GM10248 (cell line): Measurements from ENCODE around the gene AMBRA1.

ENCODE experiments used
- CTCF ChIA-PET: fragments of 300-600 bp; sonication (Branson Sonifier 250); formaldehyde crosslinking; extraction: SDS; loops from one replicate; lab custom pipeline; 2021; ENCODE audit warnings: antibody characterized with exemption; lab: Yijun Ruan, JAX
- POLR2A ChIA-PET: fragments of 350-650 bp; sonication (Branson Sonifier 250); formaldehyde crosslinking; extraction: SDS; loops from one replicate; lab custom pipeline; 2020; ENCODE audit warnings: antibody characterized with exemption; lab: Yijun Ruan, JAX
- DNase-seq: peaks from one replicate; pipeline ENCODE4 v3.0.0; 2012; ENCODE audit errors: extremely low spot score
- CTCF ChIP-seq: IDR thresholded peaks from 2 replicates; pipeline ENCODE4 v1.5.1; 2012; ENCODE audit warnings: mild to moderate bottlenecking, low read depth; ENCODE audit errors: extremely low read depth, missing control alignments, control extremely low read depth

Gene AMBRA1

GRCh38 chr11:46484101-46484500 is 109.7 kb downstream of the AMBRA1 start:
- ChIA-PET POLR2A (no interaction called here), CTCF (interaction anchor here (1.1 to 2.7 kb wide), 3 partner anchors 30 to 54 kb away, joined by 3 to 12 read pairs (median 4); no protein-coding TSS in a partner anchor)
- no peak for TF ChIP-seq CTCF
- DNase-seq = no peak

- DNase-seq = no peak
- TF ChIP-seq CTCF = no peak
- POLR2A ChIA-PET = no interaction called here
- CTCF ChIA-PET = interaction anchor here (1.0 to 7.2 kb wide), 7 partner anchors 9 to 93 kb away, joined by 3 to 57 read pairs (median 5); no protein-coding TSS in a partner anchor
These were observed 112.9 kb downstream of the AMBRA1 start for GRCh38 chr11:46480909-46481308.

GRCh38 chr11:46480166-46480726 is 113.6 kb downstream of the AMBRA1 start:
- ChIA-PET POLR2A (no interaction called here), CTCF (interaction anchor here (1.1 to 7.2 kb wide), 6 partner anchors 9 to 92 kb away, joined by 4 to 57 read pairs (median 6); no protein-coding TSS in a partner anchor)
- TF ChIP-seq CTCF = no peak
- DNase-seq = no peak

GRCh38 chr11:46479601-46480000 is 114.2 kb downstream of the AMBRA1 start:
- CTCF ChIA-PET = interaction anchor here (1.1 to 7.2 kb wide), 5 partner anchors 8 to 91 kb away, joined by 4 to 57 read pairs (median 8); no protein-coding TSS in a partner anchor
- POLR2A ChIA-PET = no interaction called here
- no peak for TF ChIP-seq CTCF
- no peak for DNase-seq

GRCh38 chr11:46478196-46478595 is 115.6 kb downstream of the AMBRA1 start:
- TF ChIP-seq CTCF = no peak
- POLR2A ChIA-PET = interaction anchor here (0.7 kb wide), 1 partner anchor 12 kb away, joined by 4 read pairs; no protein-coding TSS in a partner anchor

GRCh38 chr11:46477136-46477535 is 116.7 kb downstream of the AMBRA1 start:
- ChIA-PET CTCF (interaction anchor here (1.1 to 7.2 kb wide), 7 partner anchors 12 to 165 kb away, joined by 3 to 57 read pairs (median 3); no protein-coding TSS in a partner anchor), POLR2A (no interaction called here)
- DNase-seq = no peak
- TF ChIP-seq CTCF = no peak

More at GRCh38 chr11:46478196-46478595, 115.6 kb downstream of the AMBRA1 start:
- CTCF ChIA-PET = interaction anchor here (0.9 to 7.2 kb wide), 5 partner anchors 11 to 164 kb away, joined by 3 to 57 read pairs (median 8); no protein-coding TSS in a partner anchor
- DNase-seq = no peak
